HK-2 (cell line): Measurements from ENCODE around the gene CALM1.

ENCODE experiments used
- DNase-seq: peaks from one replicate; pipeline ENCODE4 v3.0.0-alpha.2; 2018; ENCODE audit not compliant: unreplicated experiment

The CALM1 gene

DNA sequence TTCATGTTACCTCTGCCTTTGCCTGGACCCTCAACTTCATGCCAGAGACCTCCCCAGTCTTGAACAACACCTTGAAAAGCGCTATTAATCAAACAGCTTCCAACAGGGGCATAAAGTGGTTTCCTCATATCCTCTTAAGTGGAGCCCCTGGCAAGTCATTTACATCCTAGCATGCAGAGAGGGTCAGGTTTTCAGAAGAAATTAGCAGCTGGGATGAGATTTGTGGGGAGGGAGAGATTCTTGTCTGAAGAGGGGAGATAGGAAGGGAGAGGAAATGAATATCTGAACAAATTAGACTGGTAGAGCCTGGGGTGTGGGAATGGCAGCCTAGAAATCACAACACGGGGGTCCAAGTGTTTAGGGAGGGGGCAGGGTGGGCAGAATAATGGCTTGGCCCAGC lies 45.6 kb downstream of the CALM1 start:
- DNase-seq = no peak

GRCh38 chr14:90443161-90444076 lies 46.6 kb downstream of the CALM1 start:
- no peak for DNase-seq

- no peak for DNase-seq
Measured at GRCh38 chr14:90444077-90444696, 47.4 kb downstream of the CALM1 start.

DNA sequence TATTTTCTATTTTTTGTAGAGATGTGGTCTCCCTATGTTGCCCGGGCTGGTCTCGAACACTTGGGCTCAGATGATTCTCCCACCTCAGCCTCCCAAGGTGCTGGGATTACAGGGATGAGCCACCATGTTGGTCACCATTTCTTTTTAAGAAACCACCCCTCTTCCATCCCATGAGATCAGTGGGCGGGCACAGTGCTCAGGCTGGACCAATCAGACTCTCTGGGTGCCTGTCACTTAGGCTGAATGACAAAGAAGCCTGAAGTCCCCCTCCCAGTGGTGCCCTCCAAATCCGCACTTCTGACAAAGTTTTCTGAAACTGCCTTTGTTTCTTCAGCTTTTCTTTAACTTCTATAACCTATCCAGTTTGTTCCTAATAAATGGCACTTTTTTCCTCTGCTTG lies 48.2 kb downstream of the CALM1 start:
- DNase-seq = no peak

- DNase-seq = no peak
Measured at GRCh38 chr14:90446405-90446804, 49.6 kb downstream of the CALM1 start.

GRCh38 chr14:90447720-90448497 lies 51.1 kb downstream of the CALM1 start:
- DNase-seq = no peak

- DNase-seq = no peak
Measured at GRCh38 chr14:90449411-90449810, 52.6 kb downstream of the CALM1 start.

DNA sequence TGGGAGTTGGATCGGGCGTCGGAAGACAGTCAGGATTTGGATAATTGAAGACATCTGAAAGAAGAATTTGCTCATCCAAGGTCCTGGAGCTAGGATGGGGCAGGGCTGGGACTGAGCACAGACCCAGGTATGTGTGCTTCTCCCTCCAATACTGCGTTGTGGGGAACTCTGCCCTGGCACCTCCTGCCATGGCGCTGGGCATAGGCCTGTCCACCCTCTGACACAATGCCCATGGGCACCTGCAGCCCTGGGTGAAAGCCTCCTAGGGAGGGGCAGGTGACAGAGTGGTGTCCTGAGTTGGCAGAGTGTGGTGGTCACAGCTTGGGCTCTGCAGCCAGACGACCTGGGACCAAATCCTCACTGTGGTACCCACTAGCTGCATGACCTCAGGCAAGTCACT lies 53.3 kb downstream of the CALM1 start:
- no peak for DNase-seq

- DNase-seq = no peak
Measured at GRCh38 chr14:90450667-90451066, 53.8 kb downstream of the CALM1 start.

DNA sequence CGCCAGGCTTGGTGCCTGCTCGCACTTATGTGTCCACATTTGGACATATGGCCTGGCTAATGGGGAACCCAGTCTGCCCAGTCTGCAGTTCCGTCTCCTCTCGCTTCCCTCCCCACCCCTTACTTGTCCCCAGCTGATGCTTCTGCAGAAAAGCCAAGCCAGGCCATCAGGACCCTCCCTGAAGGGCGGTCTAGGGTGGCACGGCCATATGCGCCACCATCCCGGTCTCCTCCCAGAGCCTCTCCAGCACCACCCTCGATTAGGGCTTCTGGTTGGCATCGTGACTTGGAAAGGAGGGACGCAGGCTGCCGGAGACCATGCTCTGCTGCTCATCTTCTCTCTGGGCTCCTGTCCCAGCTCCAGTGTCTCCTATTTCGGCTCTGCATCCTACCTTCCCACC lies 54.6 kb downstream of the CALM1 start:
- DNase-seq = no peak

GRCh38 chr14:90451961-90452360 lies 55.1 kb downstream of the CALM1 start:
- DNase-seq = no peak

DNA sequence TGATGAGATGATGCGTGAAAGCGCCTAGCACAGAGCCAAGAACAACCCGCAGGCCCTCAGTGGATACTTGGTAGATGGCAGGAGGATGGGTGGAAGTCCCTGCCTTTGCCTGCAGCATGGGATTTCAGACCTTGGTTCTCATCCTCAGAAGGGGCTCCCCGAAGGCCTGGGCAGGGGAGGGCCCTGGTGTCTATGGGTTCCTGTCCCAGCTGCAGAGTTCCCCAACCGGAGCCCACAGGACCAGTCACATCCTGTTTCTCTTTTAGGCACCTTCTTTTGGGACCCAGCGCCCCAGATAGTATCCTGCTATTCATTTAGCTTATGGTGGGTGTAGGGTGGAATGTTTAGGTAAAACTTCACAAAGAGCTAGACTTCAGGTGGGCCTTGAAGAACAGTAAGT lies 55.5 kb downstream of the CALM1 start:
- no peak for DNase-seq

DNA sequence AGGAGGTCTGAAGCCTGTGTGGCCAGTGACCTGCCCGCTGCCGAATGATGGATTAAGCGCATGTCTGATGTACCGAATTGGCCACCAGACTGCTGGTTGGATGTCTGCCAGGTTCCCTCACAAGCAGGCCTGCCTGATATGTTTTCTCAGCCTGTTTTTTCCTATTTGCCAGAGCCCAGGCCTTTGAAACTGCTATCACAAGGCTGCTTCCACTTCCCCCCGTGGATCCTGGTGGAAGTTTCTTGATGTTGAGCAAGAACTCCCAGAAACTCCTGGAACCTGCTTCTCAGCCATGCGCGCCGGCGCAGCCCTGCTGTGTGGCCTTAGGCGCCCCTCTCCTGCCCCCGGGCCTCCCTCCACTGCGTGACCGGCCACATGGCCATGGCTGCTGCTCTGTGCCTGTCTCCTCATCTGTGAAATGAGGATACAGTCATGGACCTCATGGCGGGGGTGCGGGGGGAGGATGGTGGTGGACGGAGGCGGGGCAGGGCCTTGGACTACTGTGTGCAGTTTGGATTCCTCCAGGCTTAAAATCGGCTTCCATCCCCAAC lies 56.6 kb downstream of the CALM1 start:
- DNase-seq = no peak

GRCh38 chr14:90454041-90455000 lies 57.5 kb downstream of the CALM1 start:
- DNase-seq = no peak

DNA sequence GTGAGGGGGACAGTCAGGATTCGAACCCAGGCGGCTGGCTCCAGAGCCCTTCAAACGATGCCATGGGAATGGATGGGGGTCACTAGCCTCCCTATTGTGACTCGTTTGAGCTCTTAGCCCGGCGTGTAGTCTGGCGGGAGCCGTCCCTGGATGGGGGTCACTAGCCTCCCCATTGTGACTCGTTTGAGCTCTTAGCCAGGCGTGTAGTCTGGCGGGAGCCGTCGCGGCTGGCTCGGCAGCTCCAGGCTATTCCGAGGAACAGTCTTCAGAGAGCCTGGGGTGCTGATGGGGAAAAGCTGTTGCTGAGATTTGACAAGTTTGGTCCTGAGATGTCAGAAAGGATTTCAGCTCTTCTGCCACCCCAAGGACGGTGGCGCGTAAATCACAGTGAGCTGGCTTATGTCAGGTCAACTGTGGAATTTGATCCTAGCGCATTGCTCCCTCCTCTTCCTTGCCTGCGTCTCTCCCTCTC lies 58.3 kb downstream of the CALM1 start:
- DNase-seq = no peak

DNA sequence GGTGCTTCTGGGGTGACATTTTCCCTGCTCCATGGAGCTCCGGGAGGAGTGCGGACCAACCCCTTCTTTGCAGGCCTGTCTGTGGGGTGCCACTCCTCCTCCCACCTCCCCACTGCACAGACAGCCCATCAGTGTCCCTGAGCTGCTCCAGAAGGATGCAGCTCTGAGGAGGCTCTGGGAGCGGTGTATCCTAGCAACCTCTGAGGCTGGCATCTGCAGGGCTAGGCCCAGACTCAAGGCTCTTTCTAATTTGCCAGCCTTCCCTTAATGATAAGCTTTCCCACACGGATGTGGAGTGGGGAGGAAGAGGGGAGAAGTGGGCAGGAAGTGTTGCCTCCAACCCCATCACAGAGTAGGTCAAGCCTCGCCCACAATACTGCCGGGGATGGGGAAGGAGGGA lies 59.7 kb downstream of the CALM1 start:
- no peak for DNase-seq

DNA sequence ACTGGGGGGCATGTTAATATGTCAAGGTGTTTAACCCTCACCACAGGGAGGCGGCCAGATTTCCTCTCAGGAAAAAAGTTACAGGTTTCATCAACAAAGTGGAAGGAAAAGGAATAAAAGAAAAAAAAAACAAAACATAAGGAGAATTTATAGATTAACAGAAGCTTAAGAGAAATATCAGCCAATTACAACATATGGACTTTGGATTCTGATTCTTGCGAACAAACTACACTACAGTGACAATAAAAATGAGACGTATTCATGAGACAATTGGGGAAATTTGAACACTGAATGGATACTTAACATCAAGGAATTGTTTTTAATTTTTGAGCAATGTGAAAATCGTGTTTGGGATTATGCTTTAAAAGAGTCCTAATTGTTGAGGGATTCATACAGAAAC lies 60.4 kb downstream of the CALM1 start:
- no peak for DNase-seq
